ENCODE results near the gene BIRC3.

The BIRC3 gene

DNA sequence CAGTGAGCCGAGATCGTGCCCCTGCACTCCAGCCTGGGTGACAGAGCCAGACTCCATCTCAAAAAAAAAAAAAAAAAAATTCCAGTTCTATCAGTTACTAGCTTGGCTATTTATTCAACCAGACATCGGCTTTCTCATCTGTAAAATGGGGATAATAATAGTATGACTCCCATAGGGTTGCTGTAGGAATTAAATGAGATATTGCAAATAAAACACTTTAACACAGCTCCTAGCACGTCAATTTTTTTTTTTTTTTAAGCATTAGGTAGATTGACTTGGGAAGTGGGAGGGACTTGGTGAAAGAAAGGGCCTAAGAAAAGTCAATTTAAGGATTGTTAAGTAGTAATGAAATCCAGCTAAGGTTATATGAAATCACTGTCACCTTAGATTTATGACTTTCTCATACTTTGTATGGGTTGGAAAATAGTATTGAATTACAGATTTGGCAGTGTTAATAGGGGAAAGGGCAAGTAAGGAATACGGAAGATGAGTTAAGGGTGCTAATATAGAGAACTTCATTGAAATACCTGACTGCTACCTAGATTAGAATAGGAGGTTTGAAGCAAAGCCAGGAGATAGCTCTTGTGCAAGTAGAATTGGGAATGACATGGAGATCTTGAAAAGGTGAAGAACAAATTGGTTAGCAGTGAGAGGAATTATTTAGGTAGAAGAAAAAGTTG lies 58.6 kb downstream of the BIRC3 start:
- DNase-seq (ENCODE audit: low read depth) = no peak

- no peak for DNase-seq (ENCODE audit: low read depth)
Observed at GRCh38 chr11:102377891-102378290, 60.6 kb downstream of the BIRC3 start.

GRCh38 chr11:102378818-102379217 lies 61.5 kb downstream of the BIRC3 start:
- no peak for DNase-seq (ENCODE audit: low read depth)

- no peak for DNase-seq (ENCODE audit: low read depth)
Observed at GRCh38 chr11:102382384-102382783, 65.1 kb downstream of the BIRC3 start.

DNA sequence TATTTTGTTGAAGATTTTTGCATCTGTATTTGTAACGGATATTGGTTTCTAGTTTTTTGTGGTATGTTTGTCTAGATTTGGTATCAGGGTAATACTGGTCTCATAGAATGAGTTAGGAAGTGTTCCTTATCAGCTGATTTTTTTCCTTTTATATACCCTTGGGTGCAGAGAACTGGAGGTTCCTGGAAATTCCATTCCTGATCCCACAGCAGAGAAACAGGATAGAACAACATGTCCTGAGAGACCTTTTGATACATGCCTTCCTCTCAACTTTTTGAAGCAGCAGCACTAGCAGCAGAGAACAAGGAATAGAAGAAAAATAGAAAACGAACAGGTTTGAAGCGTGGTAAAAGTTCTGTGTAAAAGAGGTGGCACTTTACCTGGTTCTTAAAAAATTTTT lies 66.6 kb downstream of the BIRC3 start:
- DNase-seq (ENCODE audit: low read depth) = no peak

- no peak for DNase-seq (ENCODE audit: low read depth)
Observed at GRCh38 chr11:102384419-102385079, 67.3 kb downstream of the BIRC3 start.

DNA sequence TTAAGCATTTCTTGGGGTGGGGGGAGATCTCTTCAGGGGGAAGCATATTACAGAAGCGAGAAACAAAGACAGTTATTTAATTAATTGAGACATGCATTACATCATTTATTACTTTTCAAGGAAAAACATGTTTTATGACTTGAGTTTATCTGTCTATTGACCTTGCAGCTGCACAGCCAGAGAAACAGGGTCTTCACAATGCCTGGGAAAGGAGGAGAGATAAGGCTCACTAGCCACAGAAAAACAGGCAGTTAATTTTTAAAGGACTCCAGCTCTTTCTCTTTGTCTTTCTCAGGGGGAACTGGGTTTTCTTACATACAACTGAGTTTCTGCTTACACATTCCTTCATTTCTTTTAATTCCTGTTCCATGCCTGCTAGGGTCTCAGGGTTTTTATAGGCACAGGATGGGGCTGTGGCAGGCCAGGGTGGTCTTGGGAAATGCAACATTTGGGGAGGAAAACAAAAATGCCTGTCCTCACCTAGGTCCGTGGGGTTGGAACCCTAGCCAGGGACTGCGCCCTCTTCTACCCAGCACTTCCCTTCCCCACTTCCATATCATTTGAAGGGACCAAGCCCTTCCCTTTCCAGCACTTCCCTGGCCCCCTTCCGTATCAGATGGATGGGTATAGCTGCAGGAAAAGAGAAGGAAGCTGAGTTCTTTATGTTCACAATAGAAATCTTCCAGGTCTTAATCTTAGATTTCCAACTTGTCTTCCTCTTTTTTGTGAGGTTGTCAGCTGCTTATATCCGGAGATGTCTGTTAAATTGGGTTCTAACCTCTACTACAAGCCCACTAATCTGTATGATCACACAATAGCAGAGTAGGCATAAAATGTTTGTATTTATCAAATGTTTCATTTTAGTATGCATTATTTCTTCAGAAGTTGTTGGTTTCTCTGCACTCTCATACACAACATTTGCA lies 68.1 kb downstream of the BIRC3 start:
- DNase-seq (ENCODE audit: low read depth) = no peak

DNA sequence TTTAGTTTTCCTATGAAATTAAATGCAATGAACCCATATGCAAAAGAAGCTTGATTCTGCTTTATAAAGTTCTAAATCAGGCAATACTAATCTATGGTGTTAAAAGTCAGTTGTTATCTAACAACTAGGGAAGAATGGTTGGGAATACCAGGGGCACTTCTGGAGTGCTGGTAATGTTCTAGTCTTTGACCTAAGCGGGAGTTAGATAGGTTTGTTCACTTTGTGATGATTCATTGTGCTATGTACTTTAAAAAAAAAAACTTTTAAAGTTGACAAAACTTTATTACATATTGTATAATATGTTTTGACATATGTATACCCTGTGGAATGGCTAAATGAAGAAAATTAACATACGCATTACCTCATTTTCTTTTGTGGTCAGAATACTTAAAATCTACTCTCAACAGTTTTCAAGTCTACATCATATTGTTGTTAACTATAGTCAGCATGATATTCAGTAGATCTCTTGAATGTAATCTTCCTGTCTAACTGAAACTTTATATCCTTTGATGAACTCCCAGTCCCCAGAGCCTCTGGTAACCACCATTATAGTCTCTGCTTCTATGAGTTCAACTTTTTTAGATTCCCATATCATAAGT lies 69.0 kb downstream of the BIRC3 start:
- DNase-seq (ENCODE audit: low read depth) = no peak

- no peak for DNase-seq (ENCODE audit: low read depth)
Observed at GRCh38 chr11:102387043-102387781, 69.9 kb downstream of the BIRC3 start.

All from fibroblast of gingiva (primary cell).